K562 (cell line): ENCODE data around the gene KCND3. TPM values are rescaled to one million over a fixed set of nuclear protein-coding genes. Genes with fewer than 3 reads are reported as not detected.

Source experiments
- ATAC-seq: fragments of 200-7000 bp; cut with Tn5 transposase; 3 replicates; pipeline ENCODE4 v1.9.1; 2020; ENCODE audit warnings: moderate library complexity
- BruUV-seq: library from RNA; stranded (reverse); fragments of 400-500 nt; replicated peaks from 2 replicates; lab custom pipeline; 2021; lab: Mats Ljungman, UMichigan
- CTCF ChIA-PET: fragments of 300-600 bp; formaldehyde crosslinking; extraction: SDS; loops from one replicate; lab custom pipeline; 2021; ENCODE audit warnings: low intra/inter-chr PET ratio; lab: Yijun Ruan, JAX
- POLR2A ChIA-PET: fragments of 300-600, 350-650 bp; sonication (Branson Sonifier 250); formaldehyde crosslinking; extraction: SDS; loops from one replicate; lab custom pipeline; 2021; ENCODE audit warnings: antibody characterized with exemption, inconsistent platforms; lab: Yijun Ruan, JAX
- DNase-seq, 4 experiments: peaks; one replicate each; pipeline versions ENCODE4 v3.0.0 to v3.0.0-alpha.2; 2011 to 2018; ENCODE audit warnings: low spot score in 3 of 4, mixed read lengths in 3 of 4; ENCODE audit errors: extremely low read depth in 1 of 4
- FAIRE-seq: peaks from 2 replicates; lab custom pipeline; 2011; peaks lifted over from hg19 to GRCh38; lab: Jason Lieb, UNC
- H2AFZ ChIP-seq: 2 replicates; pipeline ENCODE4 v1.6.0; 2011; ENCODE audit warnings: low read depth, low read length, control low read depth, inconsistent platforms
- H3K27ac ChIP-seq: fragments of 200-600 bp; 3 replicates; pipeline ENCODE4 v1.8.0; 2011; ENCODE audit warnings: low read depth, mild to moderate bottlenecking, control low read depth, inconsistent platforms, low read length, moderate library complexity, mixed read lengths; ENCODE audit errors: extremely low read depth
- H3K27me3 ChIP-seq, 2 experiments: fragments of 300-600 bp in 1 of 2; 2 replicates in 1 of 2; 3 replicates in 1 of 2; pipeline versions ENCODE4 v1.6.0 to v1.8.0; 2011; ENCODE audit warnings: inconsistent platforms in 2 of 2, low read length in 2 of 2, mild to moderate bottlenecking in 1 of 2, mixed read lengths in 1 of 2, moderate library complexity in 1 of 2; ENCODE audit not compliant: control insufficient read depth in 2 of 2, insufficient read depth in 2 of 2
- H3K36me3 ChIP-seq: fragments of 300-600 bp; 3 replicates; pipeline ENCODE4 v1.8.0; 2011; ENCODE audit warnings: mild to moderate bottlenecking, low read length, inconsistent platforms; ENCODE audit not compliant: control insufficient read depth, insufficient read depth
- H3K4me1 ChIP-seq, 2 experiments: fragments of 200-600 bp in 1 of 2; replicated peaks in 1 of 2; 2 replicates in 1 of 2; 3 replicates in 1 of 2; pipeline versions ENCODE4 v1.5.1 to v1.8.0; 2011; ENCODE audit warnings: inconsistent platforms in 2 of 2, low read length in 2 of 2, mild to moderate bottlenecking in 1 of 2, mixed read lengths in 1 of 2, moderate library complexity in 1 of 2; ENCODE audit not compliant: control insufficient read depth in 2 of 2, insufficient read depth in 2 of 2
- H3K4me2 ChIP-seq: 2 replicates; pipeline ENCODE4 v1.6.1; 2011; ENCODE audit warnings: low read length, control low read depth, inconsistent platforms, mixed read lengths; ENCODE audit not compliant: insufficient read depth
- H3K4me3 ChIP-seq: fragments of 200-600 bp; sonication (generic), shearing (Covaris generic); 2 replicates; pipeline ENCODE4 v1.5.1; 2016; ENCODE audit warnings: control low read depth, inconsistent platforms
- H3K79me2 ChIP-seq: fragments of 200-600 bp; 3 replicates; pipeline ENCODE4 v1.8.0; 2011; ENCODE audit warnings: low read length, inconsistent platforms; ENCODE audit not compliant: control insufficient read depth, insufficient read depth
- H3K9ac ChIP-seq, 2 experiments: 2 replicates each; pipeline versions ENCODE4 v1.6.0 to v1.6.1; 2011; ENCODE audit warnings: low read depth in 2 of 2, low read length in 2 of 2, control low read depth in 1 of 2, inconsistent platforms in 1 of 2, mild to moderate bottlenecking in 1 of 2, mixed read lengths in 1 of 2; ENCODE audit not compliant: insufficient read depth in 1 of 2
- H3K9me1 ChIP-seq: one replicate; pipeline ENCODE4 v1.6.0; 2011; ENCODE audit warnings: inconsistent platforms, mild to moderate bottlenecking, low read length, moderate library complexity; ENCODE audit not compliant: control insufficient read depth, insufficient read depth
- H3K9me3 ChIP-seq: replicated peaks from 2 replicates; pipeline ENCODE4 v1.5.1; 2011; ENCODE audit warnings: low read depth, low read length, inconsistent platforms; ENCODE audit not compliant: control insufficient read depth, insufficient read depth
- H4K20me1 ChIP-seq: replicated peaks from 2 replicates; pipeline ENCODE4 v1.6.1; 2011; ENCODE audit warnings: low read length, inconsistent platforms, mixed read lengths; ENCODE audit not compliant: control insufficient read depth, insufficient read depth
- ARID3A ChIP-seq: IDR thresholded peaks from 2 replicates; pipeline ENCODE4 v1.6.1; 2012; ENCODE audit warnings: low read depth, low read length, improper control_type of control experiment, borderline replicate concordance
- BHLHE40 ChIP-seq: IDR thresholded peaks from 2 replicates; pipeline ENCODE4 v1.6.1; 2011; ENCODE audit warnings: low read length, improper control_type of control experiment
- C11orf30 ChIP-seq: fragments of 450-650 bp; IDR thresholded peaks from 2 replicates; pipeline ENCODE4 v1.6.1; 2016; ENCODE audit warnings: low read depth, mild to moderate bottlenecking
- FOXJ2 ChIP-seq: fragments of 200-800 bp; sonication (Bioruptor generic); IDR thresholded peaks from 2 replicates; pipeline ENCODE4 v1.6.1; 2016; ENCODE audit warnings: missing genetic modification characterization, missing compliant biosample characterization
- GATAD2A ChIP-seq: fragments of 450-650 bp; IDR thresholded peaks from 2 replicates; pipeline ENCODE4 v1.6.1; 2017
- GMEB1 ChIP-seq: fragments of 250-450 bp; sonication (Bioruptor Pico); IDR thresholded peaks from 2 replicates; pipeline ENCODE4 v1.4.0; 2020; ENCODE audit warnings: mild to moderate bottlenecking
- HSF4 ChIP-seq: fragments of 250-450 bp; sonication (Bioruptor Pico); IDR thresholded peaks from 2 replicates; pipeline ENCODE4 v2.1.2; 2022; ENCODE audit warnings: mild to moderate bottlenecking, moderate library complexity, borderline replicate concordance
- MAFF ChIP-seq: IDR thresholded peaks from 2 replicates; pipeline ENCODE4 v1.6.1; 2012; ENCODE audit warnings: low read length, improper control_type of control experiment
- MED1 ChIP-seq: sonication (generic); formaldehyde crosslinking; IDR thresholded peaks from 2 replicates; pipeline ENCODE4 v1.8.1; 2023; ENCODE audit warnings: missing genetic modification reagents, borderline replicate concordance
- NFE2 ChIP-seq: IDR thresholded peaks from 2 replicates; pipeline ENCODE4 v1.6.1; 2014; ENCODE audit warnings: antibody characterized with exemption, low read depth
- NKRF ChIP-seq: fragments of 450-650 bp; IDR thresholded peaks from 2 replicates; pipeline ENCODE4 v1.6.1; 2016; ENCODE audit warnings: borderline replicate concordance
- RBFOX2 ChIP-seq: fragments of 200-400 bp; formaldehyde crosslinking; IDR thresholded peaks from 2 replicates; pipeline ENCODE4 v1.6.1; 2017; ENCODE audit warnings: low read depth, mild to moderate bottlenecking, low read length, moderate library complexity
- YBX1 ChIP-seq: fragments of 450-650 bp; IDR thresholded peaks from 2 replicates; pipeline ENCODE4 v1.7.1; 2016; ENCODE audit warnings: mild to moderate bottlenecking
- ZNF133 ChIP-seq: fragments of 250-450 bp; sonication (Bioruptor Pico); IDR thresholded peaks from 2 replicates; pipeline ENCODE4 v1.4.0; 2020; ENCODE audit warnings: mild to moderate bottlenecking
- ZNF3 ChIP-seq: fragments of 250-450 bp; sonication (Bioruptor Pico); IDR thresholded peaks from 2 replicates; pipeline ENCODE4 v1.5.0; 2021; ENCODE audit warnings: mild to moderate bottlenecking, moderate library complexity
- ZNF316 ChIP-seq: fragments of 450-650 bp; IDR thresholded peaks from 2 replicates; pipeline ENCODE4 v1.6.1; 2016
- WGBS: fragments of 100-300 bp; shearing (Covaris generic); methylation state at CpG from one replicate; pipeline ENCODE4 v1.1.6; 2016; ENCODE audit warnings: low coverage, mixed read lengths; ENCODE audit not compliant: insufficient coverage; ENCODE audit errors: missing lambda C conversion rate; 5-methylcytosine and 5-hydroxymethylcytosine counted together
- in situ Hi-C: fragments of 300-500 bp; cut with MboI; formaldehyde crosslinking; loops from 4 replicates; pipeline ENCODE4 v1.15.0; 2018; ENCODE audit warnings: inconsistent platforms, mixed read lengths
- intact Hi-C: fragments of 100-400 bp; cut with micrococcal nuclease; formaldehyde crosslinking; loops from 2 replicates; pipeline ENCODE4 v1.14.2; 2022
- polyA plus RNA-seq, 8 experiments: library from polyadenylated mRNA; depleted of rRNA in 4 of 8; stranded (reverse) in 5 of 8; unstranded in 3 of 8; fragments of >200 nt; fragmentation: Nextera tagmentation in 2 of 8; fragmentation: Illumina TruSeq in 1 of 8; extraction: Ambion mirVana in 2 of 8; extraction: Trizol in 1 of 8; gene quantifications; 2 replicates each; pipeline versions ENCODE4 v1.2.1 to v1.2.3, GENCODE V29; 2011 to 2014; ENCODE audit warnings: inconsistent platforms in 1 of 8, missing spikeins in 1 of 8
- total RNA-seq, 7 experiments: library from RNA; depleted of rRNA in 6 of 7; stranded (reverse); fragments of >200 nt in 6 of 7; fragmentation: Illumina TruSeq in 2 of 7; extraction: Trizol in 2 of 7; gene quantifications; 2 replicates each; pipeline versions ENCODE4 v1.2.1 to v1.2.3, GENCODE V29; 2011 to 2021; ENCODE audit warnings: low replicate concordance in 1 of 7

Gene KCND3
- total and polyA plus RNA-seq, 9 of the 15 experiments (the other 6 are each of a cell fraction or from before 2014, with no cell fraction given) = not detected

- Histone ChIP-seq H3K79me2 (no peaks in the 10 kb centered on the region), H3K4me2 (peak overlapping the region; percentile 33; the same call in 1 of the 2 replicates), H2AFZ (no peak overlapping the region), H3K4me1 (peaks cover 6% of the 10 kb centered on the region in 2 experiments; a peak in 4 of 5 replicates), H3K36me3 (no peaks in the 10 kb centered on the region), H3K9me1 (no peaks in the 10 kb centered on the region), H3K27ac (no peak overlapping the region), H3K4me3 (no peak overlapping the region), H3K27me3 (peaks cover 0 to 3% of the 10 kb centered on the region in 2 experiments; a peak in 1 of 5 replicates), H3K9me3 (no peaks in the 10 kb centered on the region), H3K9ac (peak overlapping the region in 1 of 2 experiments; percentile 24; a peak in 1 of 4 replicates), H4K20me1 (peaks cover 4% of the 10 kb centered on the region; the same call in 1 of the 2 replicates)
- in situ Hi-C loops (no loop called here), intact Hi-C loops (no loop called here)
- DNase-seq = peak in 1 of 4 experiments; percentile 27
- 2% methylated on average over 11 of the region's 11 CpGs for WGBS
- ChIA-PET CTCF (no interaction called here), POLR2A (no interaction called here)
- no peak for FAIRE-seq
- peak; percentile 68 for ATAC-seq
- BruUV-seq = no TSS peak
- TF ChIP-seq NKRF (no peak), MAFF (peak; percentile 21; the same call in 1 of the 2 replicates), YBX1 (no peak), RBFOX2 (no peak), GMEB1 (CRISPR knock-in tag) (no peak), ZNF133 (no peak), ZNF3 (CRISPR knock-in tag) (no peak), NFE2 (peak; percentile 78), C11orf30 (peak; percentile 83), ZNF316 (peak; percentile 77), HSF4 (CRISPR knock-in tag) (no peak), ARID3A (no peak), MED1 (no peak), BHLHE40 (peak; percentile 55; the same call in 1 of the 2 replicates), FOXJ2 (peak; percentile 61; the same call in 1 of the 2 replicates), GATAD2A (no peak)
Measured at GRCh38 chr1:111920221-111921024, 69.0 kb downstream of the KCND3 start.
